G401 (cell line): ENCODE results near the gene DTNB. TPM values are rescaled to one million over a fixed set of nuclear protein-coding genes. Genes with fewer than 3 reads are reported as not detected.

ENCODE experiments used
- DNase-seq: peaks from one replicate; pipeline ENCODE4 v3.0.0-alpha.2; 2015; ENCODE audit warnings: low spot score
- in situ Hi-C: cut with HindIII; loops from 2 replicates; pipeline ENCODE4 v1.10.0; 2016; ENCODE audit warnings: low sequenced_read_pairs, mixed read lengths
- total RNA-seq: library from RNA; depleted of rRNA; stranded (reverse); fragments of >200 nt; shearing (Covaris generic); gene quantifications from 2 replicates; pipeline ENCODE4 v1.2.3, GENCODE V29; 2014

Gene DTNB
- total RNA-seq, 1 experiment from 2014 or later, result 21.2 TPM

GRCh38 chr2:25447018-25447417 is 226.4 kb downstream of the DTNB start:
- in situ Hi-C loops, result no loop called here
- DNase-seq, result no peak

- no peak for DNase-seq
- in situ Hi-C loops, result no loop called here
These were observed 227.3 kb downstream of the DTNB start for GRCh38 chr2:25446122-25446521.

GRCh38 chr2:25445464-25445863 is 227.9 kb downstream of the DTNB start:
- in situ Hi-C loops, result no loop called here
- DNase-seq, result no peak

GRCh38 chr2:25444608-25445270 is 228.6 kb downstream of the DTNB start:
- no peak for DNase-seq
- in situ Hi-C loops, result no loop called here

- in situ Hi-C loops, result no loop called here
- DNase-seq, result no peak
These were observed 229.6 kb downstream of the DTNB start for GRCh38 chr2:25443766-25444165.

GRCh38 chr2:25441353-25441752 is 232.0 kb downstream of the DTNB start:
- DNase-seq, result no peak
- in situ Hi-C loops, result no loop called here

GRCh38 chr2:25438793-25439192 is 234.6 kb downstream of the DTNB start:
- in situ Hi-C loops, result no loop called here
- DNase-seq, result no peak

GRCh38 chr2:25437881-25438662 is 235.3 kb downstream of the DTNB start:
- DNase-seq, result no peak
- in situ Hi-C loops, result no loop called here

- DNase-seq, result no peak
- in situ Hi-C loops, result no loop called here
These were observed 238.0 kb downstream of the DTNB start for GRCh38 chr2:25435421-25435820.

GRCh38 chr2:25431604-25432003 is 241.8 kb downstream of the DTNB start:
- no peak for DNase-seq
- in situ Hi-C loops, result no loop called here

- in situ Hi-C loops, result no loop called here
- no peak for DNase-seq
These were observed 242.8 kb downstream of the DTNB start for GRCh38 chr2:25430556-25430955.

- in situ Hi-C loops, result no loop called here
- DNase-seq, result no peak
These were observed 247.1 kb downstream of the DTNB start for GRCh38 chr2:25426326-25426725.

GRCh38 chr2:25424426-25425028 is 248.8 kb downstream of the DTNB start:
- in situ Hi-C loops, result no loop called here

GRCh38 chr2:25421820-25422411 is 251.5 kb downstream of the DTNB start:
- in situ Hi-C loops, result no loop called here
- no peak for DNase-seq

More at GRCh38 chr2:25424426-25425028, 248.8 kb downstream of the DTNB start:
- DNase-seq, result no peak

GRCh38 chr2:25421289-25421688 is 252.1 kb downstream of the DTNB start:
- no peak for DNase-seq
- in situ Hi-C loops, result no loop called here

- no peak for DNase-seq
- in situ Hi-C loops, result no loop called here
These were observed 252.5 kb downstream of the DTNB start for GRCh38 chr2:25420820-25421237.

- no peak for DNase-seq
- in situ Hi-C loops, result no loop called here
These were observed 253.6 kb downstream of the DTNB start for GRCh38 chr2:25419678-25420242.

- DNase-seq, result no peak
- in situ Hi-C loops, result no loop called here
These were observed 254.3 kb downstream of the DTNB start for GRCh38 chr2:25418944-25419677.

GRCh38 chr2:25417715-25418369 is 255.5 kb downstream of the DTNB start:
- no peak for DNase-seq
- in situ Hi-C loops, result no loop called here
